Measurements from ENCODE around the gene TAT. TPM values are rescaled to one million over a fixed set of nuclear protein-coding genes. Genes with fewer than 3 reads are reported as not detected.

Gene TAT
- total RNA-seq, 4 donors from 2014 or later: 0.20 TPM; not detected in 3

GRCh38 chr16:71528257-71528656 lies 48.6 kb downstream of the TAT start:
- TF ChIP-seq, protein P1, sequence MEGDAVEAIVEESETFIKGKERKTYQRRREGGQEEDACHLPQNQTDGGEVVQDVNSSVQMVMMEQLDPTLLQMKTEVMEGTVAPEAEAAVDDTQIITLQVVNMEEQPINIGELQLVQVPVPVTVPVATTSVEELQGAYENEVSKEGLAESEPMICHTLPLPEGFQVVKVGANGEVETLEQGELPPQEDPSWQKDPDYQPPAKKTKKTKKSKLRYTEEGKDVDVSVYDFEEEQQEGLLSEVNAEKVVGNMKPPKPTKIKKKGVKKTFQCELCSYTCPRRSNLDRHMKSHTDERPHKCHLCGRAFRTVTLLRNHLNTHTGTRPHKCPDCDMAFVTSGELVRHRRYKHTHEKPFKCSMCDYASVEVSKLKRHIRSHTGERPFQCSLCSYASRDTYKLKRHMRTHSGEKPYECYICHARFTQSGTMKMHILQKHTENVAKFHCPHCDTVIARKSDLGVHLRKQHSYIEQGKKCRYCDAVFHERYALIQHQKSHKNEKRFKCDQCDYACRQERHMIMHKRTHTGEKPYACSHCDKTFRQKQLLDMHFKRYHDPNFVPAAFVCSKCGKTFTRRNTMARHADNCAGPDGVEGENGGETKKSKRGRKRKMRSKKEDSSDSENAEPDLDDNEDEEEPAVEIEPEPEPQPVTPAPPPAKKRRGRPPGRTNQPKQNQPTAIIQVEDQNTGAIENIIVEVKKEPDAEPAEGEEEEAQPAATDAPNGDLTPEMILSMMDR (IDR thresholded peaks at IDR 0.05): no peak
- TF ChIP-seq POLR2A (IDR thresholded peaks at IDR 0.05): no peak
- TF ChIP-seq EP300 (IDR thresholded peaks at IDR 0.05): no peak
- WGBS, 2 donors: 60 to 80% methylated on average over 1 of the region's 1 CpG
- DNase-seq (ENCODE audit: low spot score in 2 of 2): no peak

GRCh38 chr16:71526111-71526631 lies 50.7 kb downstream of the TAT start, which contains the start of gene CHST4:
Gene CHST4, plus strand, starts transcription at chr16:71526426. Its CDS starts 10,252 bp downstream, at chr16:71536678.
- no peak within 1 kb of the TSS for H3K4me3 ChIP-seq
- TF ChIP-seq POLR2A (IDR thresholded peaks at IDR 0.05) (no peak), EP300 (IDR thresholded peaks at IDR 0.05) (no peak)
- TF ChIP-seq, protein P1 (IDR thresholded peaks at IDR 0.05): no peak
- no peak for DNase-seq (ENCODE audit: low spot score in 2 of 2)

More at GRCh38 chr16:71528257-71528656, 48.6 kb downstream of the TAT start:
- Histone ChIP-seq H3K4me1 (peaks cover 0 to 8% (median 0%) of the 10 kb centered on the region in 4 donors), H3K9me3 (no peaks in the 10 kb centered on the region), H3K27ac (no peak overlapping the region), H3K4me3 (no peak overlapping the region), H3K27me3 (peaks cover 0 to 7% of the 10 kb centered on the region in 2 donors), H3K36me3 (no peaks in the 10 kb centered on the region)

GRCh38 chr16:71524566-71525553 lies 52.0 kb downstream of the TAT start:
- Histone ChIP-seq H3K27ac (no peak overlapping the region), H3K4me3 (no peak overlapping the region)
- TF ChIP-seq POLR2A (IDR thresholded peaks at IDR 0.05) (no peak), EP300 (IDR thresholded peaks at IDR 0.05) (no peak)
- TF ChIP-seq, protein P1 (IDR thresholded peaks at IDR 0.05): no peak

More at GRCh38 chr16:71526111-71526631, 50.7 kb downstream of the TAT start, which contains the start of gene CHST4:
- Histone ChIP-seq H3K27me3 (peaks cover 0 to 7% of the 10 kb centered on the region in 2 donors), H3K4me1 (peaks cover 0 to 8% (median 0%) of the 10 kb centered on the region in 4 donors), H3K27ac (no peak within 1 kb of the TSS), H3K36me3 (no peaks in the 10 kb centered on the region), H3K9me3 (no peaks in the 10 kb centered on the region)
- WGBS, 2 donors: 9 to 19% methylated on average over 9 of the region's 9 CpGs

GRCh38 chr16:71520550-71520949 lies 56.3 kb downstream of the TAT start:
- TF ChIP-seq, protein P1 (IDR thresholded peaks at IDR 0.05): no peak
- TF ChIP-seq EP300 (IDR thresholded peaks at IDR 0.05) (no peak), POLR2A (IDR thresholded peaks at IDR 0.05) (no peak)
- no peak overlapping the region for H3K4me3 ChIP-seq

More at GRCh38 chr16:71524566-71525553, 52.0 kb downstream of the TAT start:
- Histone ChIP-seq H3K36me3 (no peaks in the 10 kb centered on the region), H3K4me1 (peaks cover 0 to 8% (median 0%) of the 10 kb centered on the region in 4 donors), H3K9me3 (no peaks in the 10 kb centered on the region), H3K27me3 (peaks cover 0 to 7% of the 10 kb centered on the region in 2 donors)
- no peak for DNase-seq (ENCODE audit: low spot score in 2 of 2)
- WGBS, 2 donors: 56 to 57% methylated on average over 16 of the region's 16 CpGs

More at GRCh38 chr16:71520550-71520949, 56.3 kb downstream of the TAT start:
- no peak for DNase-seq (ENCODE audit: low spot score in 2 of 2)
- Histone ChIP-seq H3K4me1 (no peaks in the 10 kb centered on the region), H3K27ac (no peak overlapping the region), H3K27me3 (no peaks in the 10 kb centered on the region), H3K9me3 (no peaks in the 10 kb centered on the region), H3K36me3 (no peaks in the 10 kb centered on the region)
- WGBS, 2 donors: 65 to 69% methylated on average over 3 of the region's 3 CpGs

Small RNA genes within 50 kb of the gene (small RNA-seq; reads per million reads assigned to genes)
- not detected for gene RNU6-1061P

Other genes with a start within 250 kb of the TAT start
- 10 to 100 TPM in 2 of 4 donors, 1 to 10 TPM in 2; 3.5 to 24.7 (median 11.3) TPM for gene CALB2, start 218.4 kb downstream of the TAT start, total RNA-seq
- not detected for gene TLE7, start 135.0 kb downstream of the TAT start, total RNA-seq
- gene ZNF23, start 114.8 kb downstream of the TAT start, total RNA-seq: 10 to 100 TPM in 2 of 4 donors, 1 to 10 TPM in 2; 5.5 to 14.4 (median 11.0) TPM
- gene ZNF19, start 87.8 kb downstream of the TAT start, total RNA-seq: 10 to 100 TPM in 1 of 4 donors, 1 to 10 TPM in 3; 5.7 to 11.1 (median 7.8) TPM
- gene CHST4, start 50.7 kb downstream of the TAT start, total RNA-seq: not detected
- under 1 TPM in 1 of 4 donors, not detected in 3; 0.60 TPM for gene MARVELD3, start 49.1 kb upstream of the TAT start, total RNA-seq
- 10 to 100 TPM; 13.8 to 18.2 (median 16.2) TPM for gene PHLPP2, start 147.6 kb upstream of the TAT start, total RNA-seq
- 100 to 1,000 TPM in 1 of 4 donors, 10 to 100 TPM in 3; 68.4 to 100 (median 95.6) TPM for gene AP1G1, start 231.7 kb upstream of the TAT start, total RNA-seq